NCI-H187 treated with DMSO at 0.1 percent for 48 hours (cell line): ENCODE data around the gene GJA8.
"Not testable (repeated sequence)": the region's sequence is repeated elsewhere in the genome, so short reads cannot be mapped to it uniquely, and the experiment has no call there.

Experiments used
- DNase-seq: peaks from one replicate; lab custom pipeline; 2025; lab: John Stamatoyannopoulos, UW

The GJA8 gene

GRCh38 chr1:147927689-147928088, 25.1 kb downstream of the GJA8 start:
- DNase-seq, result not testable (repeated sequence)

GRCh38 chr1:147928236-147929132, 25.9 kb downstream of the GJA8 start, which contains the start of gene GPR89B:
TSS of gene GPR89B (plus strand) at chr1:147928420. CDS start at chr1:147928537, 117 bp downstream.
- peak; percentile 77 for DNase-seq

GRCh38 chr1:147931137-147931536, 28.5 kb downstream of the GJA8 start:
- not testable (repeated sequence) for DNase-seq

GRCh38 chr1:147935296-147935695, 32.7 kb downstream of the GJA8 start:
- not testable (repeated sequence) for DNase-seq

GRCh38 chr1:147940456-147940855, 37.9 kb downstream of the GJA8 start:
- not testable (repeated sequence) for DNase-seq

- not testable (repeated sequence) for DNase-seq
Measured at GRCh38 chr1:147942563-147942962, 40.0 kb downstream of the GJA8 start.

- not testable (repeated sequence) for DNase-seq
Measured at GRCh38 chr1:147949517-147949916, 46.9 kb downstream of the GJA8 start.
